Gastrocnemius medialis (tissue), 4 donors: ENCODE results near the gene TPR.

Experiments
- CTCF ChIP-seq, 5 experiments: fragments of 450-650 bp in 3 of 5; fragments of 200-600 bp in 2 of 5; sonication (generic) in 2 of 5; IDR thresholded peaks in 4 of 5; conservative IDR thresholded peaks in 1 of 5; 1 replicate in 4 of 5; 2 replicates in 1 of 5; pipeline ENCODE4 v1.5.1; 2016 to 2019; ENCODE audit warnings: antibody characterized with exemption in 5 of 5, mild to moderate bottlenecking in 3 of 5, moderate library complexity in 3 of 5
- POLR2A ChIP-seq, 2 donors: fragments of 450-650 bp; IDR thresholded peaks; one replicate each; pipeline ENCODE4 v1.6.1; 2017; ENCODE audit warnings: antibody characterized with exemption in 2 of 2, mild to moderate bottlenecking in 2 of 2, moderate library complexity in 2 of 2

- TF ChIP-seq CTCF (IDR thresholded peaks at IDR 0.05 in 4 of 5, conservative IDR thresholded peaks at IDR 0.05 in 1 of 5), result no peak
- no peak for TF ChIP-seq POLR2A (IDR thresholded peaks at IDR 0.05)
These were observed 83.8 kb downstream of the TPR start for GRCh38 chr1:186291271-186291670.
